Liver (tissue), 9 donors: ENCODE measurements around the gene KCNJ15. TPM values are rescaled to one million over a fixed set of nuclear protein-coding genes. Genes with fewer than 3 reads are reported as not detected.

ENCODE experiments used
- DNase-seq: peaks from one replicate; pipeline ENCODE4 v3.0.0-alpha.2; 2017; ENCODE audit warnings: low spot score
- H3K27ac ChIP-seq, 2 donors: one replicate each; pipeline ENCODE4 v1.7.0; 2013; ENCODE audit warnings: inconsistent platforms in 2 of 2, low read length in 2 of 2, control low read depth in 1 of 2, low read depth in 1 of 2, mild to moderate bottlenecking in 1 of 2
- H3K27me3 ChIP-seq, 4 donors: one replicate each; pipeline versions ENCODE4 v1.6.1 to v1.7.0; 2013; ENCODE audit warnings: low read length in 3 of 4, inconsistent platforms in 1 of 4, mild to moderate bottlenecking in 1 of 4, moderate library complexity in 1 of 4; ENCODE audit not compliant: control insufficient read depth in 4 of 4, insufficient read depth in 4 of 4
- H3K36me3 ChIP-seq, 4 donors: one replicate each; pipeline versions ENCODE4 v1.6.1 to v1.7.0; 2013; ENCODE audit warnings: low read length in 3 of 4, mild to moderate bottlenecking in 3 of 4, low read depth in 1 of 4, moderate library complexity in 1 of 4; ENCODE audit not compliant: control insufficient read depth in 4 of 4, insufficient read depth in 3 of 4
- H3K4me1 ChIP-seq, 4 donors: one replicate each; pipeline versions ENCODE4 v1.6.1 to v1.7.0; 2013; ENCODE audit warnings: low read length in 3 of 4, mild to moderate bottlenecking in 3 of 4, moderate library complexity in 1 of 4; ENCODE audit not compliant: control insufficient read depth in 4 of 4, insufficient read depth in 4 of 4
- H3K4me3 ChIP-seq, 3 donors: one replicate each; pipeline versions ENCODE4 v1.6.1 to v1.7.0; 2013; ENCODE audit warnings: low read length in 3 of 3, control low read depth in 1 of 3, low read depth in 1 of 3, mild to moderate bottlenecking in 1 of 3
- H3K9ac ChIP-seq, 2 donors: one replicate each; pipeline ENCODE4 v1.7.0; 2013; ENCODE audit warnings: low read length in 2 of 2, mild to moderate bottlenecking in 2 of 2, moderate library complexity in 2 of 2, control low read depth in 1 of 2, low read depth in 1 of 2
- H3K9me3 ChIP-seq, 4 donors: one replicate each; pipeline versions ENCODE4 v1.6.1 to v1.7.0; 2013; ENCODE audit warnings: low read length in 3 of 4; ENCODE audit not compliant: control insufficient read depth in 4 of 4
- CTCF ChIP-seq: fragments of 150-350 bp; IDR thresholded peaks from 2 replicates; pipeline ENCODE4 v1.5.1; 2017; ENCODE audit warnings: improper control_type of control experiment, low read depth, low read length; ENCODE audit not compliant: missing input control
- EGR1 ChIP-seq, 2 donors: IDR thresholded peaks; 2 replicates each; pipeline ENCODE4 v1.6.1; 2016 to 2018; ENCODE audit warnings: antibody characterized with exemption in 2 of 2, low read depth in 2 of 2
- FOXA1 ChIP-seq: IDR thresholded peaks from 2 replicates; pipeline ENCODE4 v1.6.1; 2016; ENCODE audit warnings: antibody characterized with exemption
- FOXA2 ChIP-seq: IDR thresholded peaks from 2 replicates; pipeline ENCODE4 v1.6.1; 2016; ENCODE audit warnings: antibody characterized with exemption
- GABPA ChIP-seq, 2 donors: IDR thresholded peaks in 1 of 2; conservative IDR thresholded peaks in 1 of 2; 2 replicates each; pipeline ENCODE4 v1.6.1; 2016; ENCODE audit warnings: antibody characterized with exemption in 2 of 2, mild to moderate bottlenecking in 1 of 2, moderate library complexity in 1 of 2
- HNF4A ChIP-seq, 2 donors: conservative IDR thresholded peaks; 2 replicates each; pipeline ENCODE4 v1.6.1; 2016; ENCODE audit warnings: antibody characterized with exemption in 2 of 2, mild to moderate bottlenecking in 2 of 2
- HNF4G ChIP-seq: IDR thresholded peaks from 2 replicates; pipeline ENCODE4 v1.6.1; 2016; ENCODE audit warnings: antibody characterized with exemption
- JUND ChIP-seq, 2 donors: IDR thresholded peaks; 2 replicates each; pipeline ENCODE4 v1.6.1; 2016; ENCODE audit warnings: antibody characterized with exemption in 2 of 2
- NR2F2 ChIP-seq: IDR thresholded peaks from 2 replicates; pipeline ENCODE4 v1.6.1; 2016; ENCODE audit warnings: antibody characterized with exemption
- RAD21 ChIP-seq, 2 donors: IDR thresholded peaks; 2 replicates each; pipeline ENCODE4 v1.6.1; 2016; ENCODE audit warnings: antibody characterized with exemption in 2 of 2, mild to moderate bottlenecking in 2 of 2
- REST ChIP-seq: IDR thresholded peaks from 2 replicates; pipeline ENCODE4 v1.6.1; 2016; ENCODE audit warnings: antibody characterized with exemption, mild to moderate bottlenecking
- RXRA ChIP-seq, 2 donors: IDR thresholded peaks; 2 replicates each; pipeline ENCODE4 v1.6.1; 2017 to 2018; ENCODE audit warnings: antibody characterized with exemption in 2 of 2, mild to moderate bottlenecking in 1 of 2
- SP1 ChIP-seq: IDR thresholded peaks from 2 replicates; pipeline ENCODE4 v1.6.1; 2018; ENCODE audit warnings: antibody characterized with exemption, mild to moderate bottlenecking
- TAF1 ChIP-seq: conservative IDR thresholded peaks from 2 replicates; pipeline ENCODE4 v1.6.1; 2016; ENCODE audit warnings: antibody characterized with exemption, mild to moderate bottlenecking
- YY1 ChIP-seq: IDR thresholded peaks from 2 replicates; pipeline ENCODE4 v1.6.1; 2016; ENCODE audit warnings: antibody characterized with exemption, mild to moderate bottlenecking
- ZBTB33 ChIP-seq: IDR thresholded peaks from 2 replicates; pipeline ENCODE4 v1.6.1; 2016; ENCODE audit warnings: antibody characterized with exemption
- WGBS: extraction: QIAGEN DNeasy Blood & Tissue Kit; methylation state at CpG from one replicate; pipeline ENCODE4 v1.1.7; 2013; 5-methylcytosine and 5-hydroxymethylcytosine counted together
- polyA plus RNA-seq, 2 donors: library from polyadenylated mRNA; stranded (reverse) in 1 of 2; unstranded in 1 of 2; fragments of 200-250 nt in 1 of 2; fragments of >200 nt in 1 of 2; fragmentation: Nextera tagmentation in 1 of 2; extraction: Ambion mirVana in 1 of 2; gene quantifications; one replicate each; pipeline versions ENCODE4 v1.2.1 to v1.2.3, GENCODE V29; 2013 to 2015
- total RNA-seq, 2 donors: library from RNA; depleted of rRNA; stranded (reverse); fragments of >200 nt; gene quantifications; one replicate each; pipeline ENCODE4 v1.2.3, GENCODE V29; 2014
- TF ChIP-seq, protein P1 (sequence below): IDR thresholded peaks from 2 replicates; pipeline ENCODE4 v1.6.1; 2016; ENCODE audit warnings: antibody characterized with exemption
- TF ChIP-seq, protein P2 (sequence below): IDR thresholded peaks from 2 replicates; pipeline ENCODE4 v1.6.1; 2016; ENCODE audit warnings: antibody characterized with exemption
- donor health status: healthy.
- donor health status: healthy.
- donor health status: healthy.
- donor health status: healthy.
- donor health status: healthy.

Gene KCNJ15
- total and polyA plus RNA-seq, 4 donors: 0.61 to 4.8 (median 2.2) TPM

- no peak overlapping the region for H3K9ac ChIP-seq
- H3K27me3 ChIP-seq: no peaks in the 10 kb centered on the region
- no peak overlapping the region for H3K27ac ChIP-seq
- no peak overlapping the region for H3K4me3 ChIP-seq
- no peaks in the 10 kb centered on the region for H3K36me3 ChIP-seq
- DNase-seq: no peak
- no peak for TF ChIP-seq ZBTB33
- TF ChIP-seq TAF1: no peak
- TF ChIP-seq, protein P1, sequence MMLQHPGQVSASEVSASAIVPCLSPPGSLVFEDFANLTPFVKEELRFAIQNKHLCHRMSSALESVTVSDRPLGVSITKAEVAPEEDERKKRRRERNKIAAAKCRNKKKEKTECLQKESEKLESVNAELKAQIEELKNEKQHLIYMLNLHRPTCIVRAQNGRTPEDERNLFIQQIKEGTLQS: no peak
- TF ChIP-seq FOXA2: no peak
- no peak for TF ChIP-seq YY1
- no peak for TF ChIP-seq HNF4G
- no peak for TF ChIP-seq REST
- TF ChIP-seq, protein P2, sequence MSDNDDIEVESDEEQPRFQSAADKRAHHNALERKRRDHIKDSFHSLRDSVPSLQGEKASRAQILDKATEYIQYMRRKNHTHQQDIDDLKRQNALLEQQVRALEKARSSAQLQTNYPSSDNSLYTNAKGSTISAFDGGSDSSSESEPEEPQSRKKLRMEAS: no peak
- no peak for TF ChIP-seq NR2F2
- no peak for TF ChIP-seq RXRA (IDR thresholded peaks at IDR 0.05)
- TF ChIP-seq RAD21 (IDR thresholded peaks at IDR 0.05): no peak
- no peak for TF ChIP-seq CTCF
- TF ChIP-seq GABPA (IDR thresholded peaks at IDR 0.05 in 1 of 2, conservative IDR thresholded peaks at IDR 0.05 in 1 of 2): no peak
- TF ChIP-seq FOXA1: no peak
- no peak for TF ChIP-seq JUND (IDR thresholded peaks at IDR 0.05)
- no peak for TF ChIP-seq EGR1 (IDR thresholded peaks at IDR 0.05; ENCODE audit: low read depth in 2 of 2)
- no peak for TF ChIP-seq HNF4A (conservative IDR thresholded peaks at IDR 0.05)
- no peak for TF ChIP-seq SP1
- 94% methylated on average over 3 of the region's 3 CpGs for WGBS
- no peaks in the 10 kb centered on the region for H3K9me3 ChIP-seq
- peaks cover 0 to 9% (median 6%) of the 10 kb centered on the region in 4 donors for H3K4me1 ChIP-seq
These were observed 10.5 kb downstream of the KCNJ15 start for GRCh38 chr21:38267136-38267755.
